ENCODE data around the gene FST. TPM values are rescaled to one million over a fixed set of nuclear protein-coding genes. Genes with fewer than 3 reads are reported as not detected.

FST gene
- total and polyA plus RNA-seq, 10 of the 15 experiments (the other 5 are each of a cell fraction or from before 2014, with no cell fraction given): 0.23 TPM; not detected in 9

DNA sequence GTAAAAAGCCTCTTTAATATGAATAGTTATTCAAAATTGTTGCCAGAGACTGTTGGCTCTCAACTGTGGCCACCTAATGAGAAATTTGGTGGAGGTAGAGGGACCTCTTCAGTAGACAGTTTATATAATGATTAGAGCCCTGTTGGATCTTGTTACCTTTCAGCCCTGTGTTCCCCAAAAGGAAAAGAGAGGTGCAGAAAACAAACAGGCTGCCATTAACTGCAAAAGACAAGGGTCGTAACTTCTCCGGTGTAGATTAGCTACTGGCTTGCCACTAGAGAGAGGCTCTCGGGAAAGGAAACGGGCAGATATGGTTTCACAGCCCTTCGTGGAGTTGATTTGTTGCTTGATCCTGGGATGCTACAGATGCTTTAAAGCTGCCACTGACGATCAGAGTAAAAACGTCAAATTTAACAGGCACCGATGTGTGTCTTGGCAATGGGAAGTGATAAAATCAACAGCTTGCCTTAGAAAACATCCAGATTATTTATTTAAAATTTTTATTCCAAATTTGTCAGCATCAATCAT lies 7.8 kb downstream of the FST start (continued):
- TF ChIP-seq, protein P1, sequence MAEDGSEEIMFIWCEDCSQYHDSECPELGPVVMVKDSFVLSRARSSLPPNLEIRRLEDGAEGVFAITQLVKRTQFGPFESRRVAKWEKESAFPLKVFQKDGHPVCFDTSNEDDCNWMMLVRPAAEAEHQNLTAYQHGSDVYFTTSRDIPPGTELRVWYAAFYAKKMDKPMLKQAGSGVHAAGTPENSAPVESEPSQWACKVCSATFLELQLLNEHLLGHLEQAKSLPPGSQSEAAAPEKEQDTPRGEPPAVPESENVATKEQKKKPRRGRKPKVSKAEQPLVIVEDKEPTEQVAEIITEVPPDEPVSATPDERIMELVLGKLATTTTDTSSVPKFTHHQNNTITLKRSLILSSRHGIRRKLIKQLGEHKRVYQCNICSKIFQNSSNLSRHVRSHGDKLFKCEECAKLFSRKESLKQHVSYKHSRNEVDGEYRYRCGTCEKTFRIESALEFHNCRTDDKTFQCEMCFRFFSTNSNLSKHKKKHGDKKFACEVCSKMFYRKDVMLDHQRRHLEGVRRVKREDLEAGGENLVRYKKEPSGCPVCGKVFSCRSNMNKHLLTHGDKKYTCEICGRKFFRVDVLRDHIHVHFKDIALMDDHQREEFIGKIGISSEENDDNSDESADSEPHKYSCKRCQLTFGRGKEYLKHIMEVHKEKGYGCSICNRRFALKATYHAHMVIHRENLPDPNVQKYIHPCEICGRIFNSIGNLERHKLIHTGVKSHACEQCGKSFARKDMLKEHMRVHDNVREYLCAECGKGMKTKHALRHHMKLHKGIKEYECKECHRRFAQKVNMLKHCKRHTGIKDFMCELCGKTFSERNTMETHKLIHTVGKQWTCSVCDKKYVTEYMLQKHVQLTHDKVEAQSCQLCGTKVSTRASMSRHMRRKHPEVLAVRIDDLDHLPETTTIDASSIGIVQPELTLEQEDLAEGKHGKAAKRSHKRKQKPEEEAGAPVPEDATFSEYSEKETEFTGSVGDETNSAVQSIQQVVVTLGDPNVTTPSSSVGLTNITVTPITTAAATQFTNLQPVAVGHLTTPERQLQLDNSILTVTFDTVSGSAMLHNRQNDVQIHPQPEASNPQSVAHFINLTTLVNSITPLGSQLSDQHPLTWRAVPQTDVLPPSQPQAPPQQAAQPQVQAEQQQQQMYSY (CRISPR knock-in tag; IDR thresholded peaks at IDR 0.05): no peak
- no peak for TF ChIP-seq SP1 (IDR thresholded peaks at IDR 0.05; ENCODE audit: low read depth, low read length)
- no peak for TF ChIP-seq ASH2L (IDR thresholded peaks at IDR 0.05; ENCODE audit: borderline replicate concordance, low read depth)
- TF ChIP-seq EGR1 (IDR thresholded peaks at IDR 0.05; ENCODE audit: borderline replicate concordance in 1 of 2, low read depth in 2 of 2, low read length in 2 of 2): no peak
- TF ChIP-seq SREBF2 (IDR thresholded peaks at IDR 0.05; ENCODE audit: low read length): no peak
- TF ChIP-seq NR2C1 (IDR thresholded peaks at IDR 0.05): no peak
- no peak for TF ChIP-seq HDAC6 (IDR thresholded peaks at IDR 0.05; ENCODE audit: unreplicated experiment)
- TF ChIP-seq TARDBP (IDR thresholded peaks at IDR 0.05; ENCODE audit: borderline replicate concordance): no peak
- no peak for TF ChIP-seq EP300 (IDR thresholded peaks at IDR 0.05; ENCODE audit: borderline replicate concordance in 1 of 2, control insufficient read depth in 1 of 2, low read depth in 2 of 2, low read length in 2 of 2)
- no peak for TF ChIP-seq TCF3 (IDR thresholded peaks at IDR 0.05; ENCODE audit: borderline replicate concordance, insufficient read depth, low read depth, low read length)

GRCh38 chr5:53490747-53491146 lies 10.3 kb downstream of the FST start:
- FAIRE-seq: no peak
- H3K9ac ChIP-seq (ENCODE audit: control insufficient read depth, insufficient read depth, low read length): no peak overlapping the region
- H4K20me1 ChIP-seq (ENCODE audit: control insufficient read depth, insufficient read depth): no peaks in the 10 kb centered on the region
- no peaks in the 10 kb centered on the region for H3K36me3 ChIP-seq (ENCODE audit: control insufficient read depth in 2 of 2, insufficient read depth in 2 of 2, low read length in 1 of 2)
- ATAC-seq: no peak
- intact Hi-C loops (cut with micrococcal nuclease; ENCODE audit: unreplicated experiment) (no loop called here), in situ Hi-C loops (cut with MboI) (no loop called here)
- ChIA-PET RAD21 (ENCODE audit: unreplicated experiment) (no interaction called here), POLR2A (no interaction called here), SMC1A (ENCODE audit: uncharacterized antibody, unreplicated experiment) (no interaction called here), CTCF (no interaction called here)
- no peak overlapping the region for H3K4me3 ChIP-seq
- no peak overlapping the region for H3K27ac ChIP-seq (ENCODE audit: control insufficient read depth, insufficient read depth)
- TF ChIP-seq ATF7 (IDR thresholded peaks at IDR 0.05; ENCODE audit: low read depth) (no peak), SP1 (IDR thresholded peaks at IDR 0.05; ENCODE audit: low read depth, low read length) (no peak), LARP7 (IDR thresholded peaks at IDR 0.05) (no peak), BHLHE40 (IDR thresholded peaks at IDR 0.05; ENCODE audit: borderline replicate concordance in 1 of 2, low read depth in 2 of 2, low read length in 1 of 2) (no peak), FOXM1 (IDR thresholded peaks at IDR 0.05; ENCODE audit: low read depth, low read length) (no peak), MYB (IDR thresholded peaks at IDR 0.05; ENCODE audit: borderline replicate concordance, low read depth, low read length) (no peak), BRCA1 (IDR thresholded peaks at IDR 0.05; ENCODE audit: low read depth, low read length) (no peak)
- TF ChIP-seq, protein P2, sequence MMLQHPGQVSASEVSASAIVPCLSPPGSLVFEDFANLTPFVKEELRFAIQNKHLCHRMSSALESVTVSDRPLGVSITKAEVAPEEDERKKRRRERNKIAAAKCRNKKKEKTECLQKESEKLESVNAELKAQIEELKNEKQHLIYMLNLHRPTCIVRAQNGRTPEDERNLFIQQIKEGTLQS (IDR thresholded peaks at IDR 0.05; ENCODE audit: borderline replicate concordance, extremely low read depth, low read depth, low read length): no peak
- DNase-seq (ENCODE audit: low read depth, low spot score): no peak
- no peaks in the 10 kb centered on the region for H3K79me2 ChIP-seq (ENCODE audit: control insufficient read depth, insufficient read depth, low read length)
- BruUV-seq (replicated peaks): no TSS peak
- no peaks in the 10 kb centered on the region for H3K9me3 ChIP-seq (replicated peaks; ENCODE audit: control insufficient read depth, insufficient read depth, low read length)
- H2AFZ ChIP-seq (ENCODE audit: control insufficient read depth, low read depth, low read length): no peak overlapping the region
- no peak overlapping the region for H3K4me2 ChIP-seq (ENCODE audit: control insufficient read depth, insufficient read depth)
- H3K4me1 ChIP-seq (ENCODE audit: control insufficient read depth, insufficient read depth, low read length): no peaks in the 10 kb centered on the region
- H3K27me3 ChIP-seq (replicated peaks in 1 of 2; ENCODE audit: control insufficient read depth in 2 of 2, insufficient read depth in 2 of 2, low read length in 1 of 2): peaks cover 0 to 3% of the 10 kb centered on the region in 2 experiments; a peak in 1 of 4 replicates

Measured in GM12878 (cell line).